SK-N-SH (cell line): ENCODE measurements around the gene PRDM5.

Experiments
- JUND ChIP-seq: IDR thresholded peaks from 2 replicates; pipeline ENCODE4 v1.4.0; 2012
- NRF1 ChIP-seq: IDR thresholded peaks from 2 replicates; pipeline ENCODE4 v1.6.1; 2012; ENCODE audit warnings: low read depth, mild to moderate bottlenecking, low read length
- RAD21 ChIP-seq: IDR thresholded peaks from 2 replicates; pipeline ENCODE4 v1.6.1; 2012; ENCODE audit warnings: mild to moderate bottlenecking, low read length
- TF ChIP-seq, protein P1 (sequence below): fragments of 200-600 bp; sonication (generic); IDR thresholded peaks from 2 replicates; pipeline ENCODE4 v1.6.1; 2017; ENCODE audit warnings: antibody characterized with exemption, mild to moderate bottlenecking, moderate library complexity

DNA sequence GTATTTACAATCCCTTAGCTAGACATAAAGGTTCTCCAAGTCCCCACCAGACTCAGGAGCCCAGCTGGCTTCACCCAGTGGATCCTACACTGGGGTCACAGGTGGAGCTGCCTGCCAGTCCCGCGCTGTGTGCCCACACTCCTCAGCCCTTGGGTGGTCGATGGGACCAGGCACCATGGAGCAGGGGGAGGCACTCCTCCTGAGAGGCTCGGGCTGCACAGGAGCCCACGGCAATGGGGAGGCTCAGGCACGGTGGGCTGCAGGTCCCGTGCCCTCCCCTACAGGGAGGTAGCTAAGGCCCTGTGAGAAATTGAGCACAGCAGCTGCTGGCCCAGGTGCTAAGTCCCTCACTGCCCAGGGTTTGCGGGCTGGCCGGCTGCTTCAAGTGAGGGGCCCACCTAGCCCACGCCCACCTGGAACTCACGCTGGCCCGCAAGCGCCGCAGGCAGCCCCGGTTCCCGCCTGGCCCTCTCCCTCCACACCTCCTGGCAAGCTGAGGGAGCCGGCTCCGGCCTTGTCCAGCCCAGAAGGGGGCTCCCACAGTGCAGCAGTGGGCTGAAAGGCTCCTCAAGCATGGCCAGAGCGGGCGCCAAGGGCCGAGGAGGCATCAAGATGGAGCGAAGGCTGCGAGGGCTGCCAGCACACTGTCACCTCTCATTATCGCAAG lies 113.9 kb downstream of the PRDM5 start:
- TF ChIP-seq, protein P1, sequence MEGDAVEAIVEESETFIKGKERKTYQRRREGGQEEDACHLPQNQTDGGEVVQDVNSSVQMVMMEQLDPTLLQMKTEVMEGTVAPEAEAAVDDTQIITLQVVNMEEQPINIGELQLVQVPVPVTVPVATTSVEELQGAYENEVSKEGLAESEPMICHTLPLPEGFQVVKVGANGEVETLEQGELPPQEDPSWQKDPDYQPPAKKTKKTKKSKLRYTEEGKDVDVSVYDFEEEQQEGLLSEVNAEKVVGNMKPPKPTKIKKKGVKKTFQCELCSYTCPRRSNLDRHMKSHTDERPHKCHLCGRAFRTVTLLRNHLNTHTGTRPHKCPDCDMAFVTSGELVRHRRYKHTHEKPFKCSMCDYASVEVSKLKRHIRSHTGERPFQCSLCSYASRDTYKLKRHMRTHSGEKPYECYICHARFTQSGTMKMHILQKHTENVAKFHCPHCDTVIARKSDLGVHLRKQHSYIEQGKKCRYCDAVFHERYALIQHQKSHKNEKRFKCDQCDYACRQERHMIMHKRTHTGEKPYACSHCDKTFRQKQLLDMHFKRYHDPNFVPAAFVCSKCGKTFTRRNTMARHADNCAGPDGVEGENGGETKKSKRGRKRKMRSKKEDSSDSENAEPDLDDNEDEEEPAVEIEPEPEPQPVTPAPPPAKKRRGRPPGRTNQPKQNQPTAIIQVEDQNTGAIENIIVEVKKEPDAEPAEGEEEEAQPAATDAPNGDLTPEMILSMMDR: no peak
- TF ChIP-seq NRF1 (no peak), JUND (no peak), RAD21 (no peak)
